Measurements from ENCODE around the gene PEAK3.
"Not testable (repeated sequence)": the region's sequence is repeated elsewhere in the genome, so short reads cannot be mapped to it uniquely, and the experiment has no call there.

Gene PEAK3

DNA sequence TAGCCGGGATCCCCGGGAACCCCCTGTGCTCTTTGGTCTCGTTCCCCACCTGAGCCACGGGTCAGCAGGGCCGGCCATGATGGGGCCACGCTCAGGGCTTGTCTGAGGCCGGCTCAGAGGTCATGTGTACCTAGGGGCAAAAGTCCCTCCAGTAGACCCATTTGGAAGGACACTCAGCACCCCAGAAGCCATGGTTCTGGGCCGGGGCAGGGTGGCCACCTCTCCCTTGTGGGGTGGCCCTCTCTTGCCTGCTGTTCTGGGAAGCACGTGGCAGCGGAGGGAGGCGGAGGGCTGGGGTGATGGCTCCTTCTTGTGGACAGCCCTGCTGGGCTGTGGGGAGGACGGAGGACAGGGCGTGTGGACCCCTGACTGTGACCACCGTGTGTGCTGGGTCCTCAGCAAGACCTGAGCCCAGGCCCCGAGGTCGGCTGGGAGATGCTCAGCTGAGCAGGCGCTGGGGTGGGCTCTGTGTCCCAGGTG lies 6.4 kb upstream of the PEAK3 start:
- no peak for DNase-seq

GRCh38 chr19:2287585-2288337 lies 5.8 kb upstream of the PEAK3 start:
- DNase-seq: no peak

DNA sequence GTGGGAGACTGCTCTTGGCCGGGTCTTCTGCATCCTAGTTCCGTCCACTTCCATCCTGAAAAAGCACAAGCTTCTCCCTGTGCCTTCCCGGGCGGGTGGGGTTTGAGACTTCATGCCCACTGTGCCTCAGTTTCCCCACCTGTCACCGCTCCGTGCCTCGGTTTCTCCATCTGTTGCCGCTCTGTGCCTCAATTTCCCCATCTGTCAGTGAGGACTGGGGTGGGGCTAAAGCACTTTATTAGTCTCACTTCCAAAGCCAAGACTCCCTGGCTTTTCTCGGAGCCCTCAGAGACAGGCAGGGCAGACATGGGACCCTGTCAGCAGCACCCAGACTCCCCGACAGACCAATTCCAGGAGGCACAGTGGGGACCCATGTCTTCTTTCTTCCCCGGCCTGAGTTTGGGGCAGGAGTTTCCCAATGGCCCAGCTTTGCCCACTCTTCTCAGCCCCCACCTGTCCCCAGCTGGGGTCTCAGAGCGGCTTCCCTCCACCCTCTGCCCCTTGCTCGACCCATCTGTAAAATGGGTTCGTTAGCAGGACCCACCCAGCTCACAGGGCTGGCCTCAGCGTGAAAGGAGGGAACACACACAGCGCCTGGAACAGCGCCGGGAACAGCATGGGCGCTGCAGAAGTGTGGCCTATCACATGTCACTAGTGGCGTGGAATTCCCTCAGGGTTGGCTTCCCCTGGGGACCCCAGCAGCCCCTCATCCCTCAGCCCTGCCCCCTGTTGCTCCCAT lies 4.6 kb upstream of the PEAK3 start:
- DNase-seq: no peak

DNA sequence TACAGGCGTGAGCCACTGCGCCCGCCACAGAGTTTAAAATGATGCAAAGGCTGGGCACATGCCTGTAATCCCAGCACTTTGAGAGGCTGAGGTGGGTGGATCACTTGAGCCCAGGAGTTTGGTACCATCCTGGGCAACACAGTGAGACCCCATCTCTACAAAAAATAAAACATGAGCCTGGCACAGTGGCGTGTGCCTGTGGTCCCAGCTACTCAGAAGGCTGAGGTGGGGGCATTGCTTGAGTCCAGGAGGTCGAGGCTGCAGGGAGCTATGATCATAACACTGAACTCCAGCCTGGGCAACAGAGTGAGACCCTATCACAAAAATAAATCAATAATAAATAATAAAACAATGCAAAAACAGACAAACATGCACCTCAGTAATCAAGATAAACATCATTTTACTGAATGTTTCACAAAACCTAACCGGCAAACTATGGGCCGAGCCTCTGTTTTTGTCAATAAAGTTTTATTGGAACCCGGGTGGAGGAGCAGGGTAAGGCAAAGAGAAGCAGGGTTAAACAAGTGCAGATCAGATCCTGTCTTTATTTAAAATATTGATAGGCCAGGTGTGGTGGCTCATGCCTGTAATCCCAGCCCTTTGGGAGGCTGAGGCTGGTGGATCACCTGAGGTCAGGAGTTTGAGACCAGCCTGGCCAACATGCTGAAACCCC lies 2.0 kb upstream of the PEAK3 start:
- no peak for DNase-seq

GRCh38 chr19:2282862-2283237 lies 875 bp upstream of the PEAK3 start:
- no peak for DNase-seq

DNA sequence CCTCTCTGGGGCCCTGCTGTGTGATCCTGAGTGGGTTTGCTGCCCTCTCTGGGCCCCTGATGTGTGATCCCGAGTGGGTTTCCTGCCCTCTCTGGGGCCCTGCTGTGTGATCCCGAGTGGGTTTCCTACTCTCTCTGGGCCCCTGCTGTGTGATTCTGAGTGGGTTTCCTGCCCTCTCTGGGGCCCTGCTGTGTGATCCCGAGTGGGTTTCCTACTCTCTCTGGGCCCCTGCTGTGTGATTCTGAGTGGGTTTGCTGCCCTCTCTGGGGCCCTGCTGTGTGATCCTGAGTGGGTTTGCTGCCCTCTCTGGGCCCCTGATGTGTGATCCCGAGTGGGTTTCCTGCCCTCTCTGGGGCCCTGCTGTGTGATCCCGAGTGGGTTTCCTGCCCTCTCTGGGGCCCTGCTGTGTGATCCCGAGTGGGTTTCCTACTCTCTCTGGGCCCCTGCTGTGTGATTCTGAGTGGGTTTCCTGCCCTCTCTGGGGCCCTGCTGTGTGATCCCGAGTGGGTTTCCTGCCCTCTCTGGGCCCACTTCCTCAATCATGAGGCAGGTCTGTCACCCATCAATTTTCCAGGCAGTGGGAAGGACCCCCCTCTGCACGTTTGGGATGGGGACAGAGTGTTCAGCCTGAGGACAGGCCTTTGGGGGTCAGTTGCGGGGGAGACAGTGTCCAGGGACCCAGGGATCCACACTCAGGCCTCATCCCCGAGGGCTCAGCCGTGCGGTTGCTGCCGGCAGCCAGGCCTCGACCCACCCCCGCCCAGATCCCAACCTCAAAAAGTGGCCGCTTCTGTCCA lies 512 bp downstream of the PEAK3 start:
- DNase-seq: not testable (repeated sequence)

- DNase-seq: no peak
Measured at GRCh38 chr19:2280633-2281264, 1.2 kb downstream of the PEAK3 start.

- no peak for DNase-seq
Measured at GRCh38 chr19:2278459-2279158, 3.4 kb downstream of the PEAK3 start.

DNA sequence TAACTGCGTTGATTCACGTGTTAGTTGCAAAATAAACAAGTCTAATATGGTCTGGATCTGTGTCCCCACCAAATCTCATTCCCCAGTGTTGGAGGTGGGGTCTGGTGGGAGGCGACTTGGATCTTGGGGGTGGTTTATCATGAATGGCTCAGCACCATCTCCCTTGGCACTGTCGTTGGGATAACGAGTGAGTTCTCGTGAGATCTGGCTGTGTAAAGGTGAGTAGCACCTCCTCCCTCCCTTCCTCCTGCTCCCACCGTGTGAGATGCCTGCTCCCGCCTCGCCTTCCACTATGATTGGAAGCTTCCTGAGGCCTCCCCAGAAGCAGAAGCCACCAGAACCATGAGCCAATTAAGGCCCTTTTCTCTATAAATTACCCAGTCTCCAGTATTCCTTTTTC lies 4.8 kb downstream of the PEAK3 start:
- no peak for DNase-seq

DNA sequence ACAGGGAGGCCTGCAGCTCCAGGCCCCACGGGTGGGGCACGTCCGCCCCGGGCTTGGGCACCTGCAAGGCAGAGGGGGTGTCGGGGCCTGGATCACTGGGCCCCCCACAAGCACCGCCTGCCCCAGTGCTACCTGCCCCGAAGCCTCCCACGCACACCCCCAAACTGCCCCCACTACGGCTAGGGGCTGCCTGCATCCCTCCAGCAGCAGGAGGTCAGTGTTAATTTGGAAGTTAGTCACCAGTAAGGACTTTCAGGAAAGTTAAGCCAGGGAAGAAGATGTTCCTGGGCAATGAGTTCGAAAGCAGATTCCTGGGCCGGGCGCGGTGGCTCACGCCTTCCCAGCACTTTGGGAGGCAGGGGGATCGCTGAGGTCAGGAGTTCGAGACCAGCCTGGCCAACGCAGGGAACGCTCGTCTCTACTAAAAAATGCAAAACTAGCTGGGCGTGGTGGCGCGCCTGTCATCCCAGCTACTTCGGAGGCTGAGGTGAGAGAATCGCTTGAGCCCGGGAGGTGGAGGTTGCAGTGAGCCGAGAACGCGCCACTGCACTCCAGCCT lies 5.5 kb downstream of the PEAK3 start:
- no peak for DNase-seq

DNA sequence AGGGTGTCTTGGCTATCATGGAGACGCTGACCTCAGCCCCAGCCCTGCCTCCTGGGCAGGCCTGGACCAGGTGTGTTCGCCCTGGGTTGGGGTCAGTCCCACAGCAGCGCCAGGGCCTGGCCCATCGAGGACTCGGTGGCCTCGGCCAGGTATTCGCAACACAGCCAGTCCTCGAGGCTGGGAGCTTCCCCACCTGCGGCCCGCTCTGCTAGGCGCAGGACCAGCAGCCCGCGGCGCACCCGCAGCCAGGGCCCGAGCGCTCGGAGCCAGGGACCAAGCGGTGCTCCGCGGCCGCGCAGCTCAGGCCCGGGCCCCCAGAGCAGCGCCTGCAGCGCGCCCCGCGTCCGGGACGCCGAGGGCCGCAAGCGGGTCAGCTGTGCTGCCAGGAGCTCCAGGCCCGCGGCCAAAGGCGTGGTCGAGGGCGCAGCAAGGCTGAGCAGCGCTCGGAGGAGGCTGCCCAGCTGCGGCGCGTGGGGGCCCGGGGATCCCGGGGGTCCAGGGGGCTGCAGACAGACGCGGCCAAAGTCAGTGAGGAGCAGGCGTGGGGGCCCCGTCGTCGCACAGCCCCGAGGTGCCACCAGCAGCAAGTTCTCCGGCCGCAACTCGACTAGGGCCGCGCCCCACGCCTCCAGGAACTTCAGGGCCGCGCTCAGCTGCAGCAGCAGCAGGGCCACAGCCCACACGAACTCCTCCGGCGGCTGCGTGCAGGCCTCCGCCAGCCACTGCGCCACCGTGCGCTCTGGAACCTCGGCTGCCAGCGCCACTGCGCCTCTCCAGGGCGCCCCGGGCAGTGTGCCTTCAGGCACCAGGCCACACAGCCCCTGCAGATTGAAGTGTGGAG lies 6.2 kb downstream of the PEAK3 start:
- DNase-seq: no peak

GRCh38 chr19:2274931-2275535 lies 6.9 kb downstream of the PEAK3 start:
- peak in 1 of 2 experiments; percentile 22 for DNase-seq

DNA sequence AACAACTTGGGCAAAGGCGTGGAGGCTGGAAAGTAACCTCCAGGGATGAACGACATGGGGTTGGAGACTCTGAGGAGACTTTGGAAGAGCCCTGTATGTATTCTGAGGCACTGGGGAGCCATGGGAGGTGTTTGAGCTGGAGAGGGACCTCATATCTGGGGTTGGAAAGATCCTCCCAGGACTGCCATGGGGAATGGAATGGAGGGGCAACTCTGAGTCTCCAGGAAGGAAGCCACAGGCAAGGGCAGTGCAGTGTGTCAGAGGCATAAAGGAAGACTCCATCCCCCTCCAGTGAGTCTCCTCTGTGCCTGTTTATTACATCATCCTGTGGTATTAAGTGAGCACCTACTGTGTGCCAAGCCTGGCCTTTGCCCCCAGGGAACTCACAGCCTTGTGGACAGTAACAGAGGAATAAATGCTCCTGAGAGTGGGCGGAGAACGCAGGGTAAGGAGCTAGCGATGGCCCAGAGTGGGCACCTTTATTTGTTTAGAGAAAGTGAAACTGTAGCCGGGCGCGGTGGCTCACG lies 7.7 kb downstream of the PEAK3 start:
- no peak for DNase-seq

GRCh38 chr19:2273356-2274184 lies 8.4 kb downstream of the PEAK3 start:
- DNase-seq: peak; percentile 51 to 69

DNA sequence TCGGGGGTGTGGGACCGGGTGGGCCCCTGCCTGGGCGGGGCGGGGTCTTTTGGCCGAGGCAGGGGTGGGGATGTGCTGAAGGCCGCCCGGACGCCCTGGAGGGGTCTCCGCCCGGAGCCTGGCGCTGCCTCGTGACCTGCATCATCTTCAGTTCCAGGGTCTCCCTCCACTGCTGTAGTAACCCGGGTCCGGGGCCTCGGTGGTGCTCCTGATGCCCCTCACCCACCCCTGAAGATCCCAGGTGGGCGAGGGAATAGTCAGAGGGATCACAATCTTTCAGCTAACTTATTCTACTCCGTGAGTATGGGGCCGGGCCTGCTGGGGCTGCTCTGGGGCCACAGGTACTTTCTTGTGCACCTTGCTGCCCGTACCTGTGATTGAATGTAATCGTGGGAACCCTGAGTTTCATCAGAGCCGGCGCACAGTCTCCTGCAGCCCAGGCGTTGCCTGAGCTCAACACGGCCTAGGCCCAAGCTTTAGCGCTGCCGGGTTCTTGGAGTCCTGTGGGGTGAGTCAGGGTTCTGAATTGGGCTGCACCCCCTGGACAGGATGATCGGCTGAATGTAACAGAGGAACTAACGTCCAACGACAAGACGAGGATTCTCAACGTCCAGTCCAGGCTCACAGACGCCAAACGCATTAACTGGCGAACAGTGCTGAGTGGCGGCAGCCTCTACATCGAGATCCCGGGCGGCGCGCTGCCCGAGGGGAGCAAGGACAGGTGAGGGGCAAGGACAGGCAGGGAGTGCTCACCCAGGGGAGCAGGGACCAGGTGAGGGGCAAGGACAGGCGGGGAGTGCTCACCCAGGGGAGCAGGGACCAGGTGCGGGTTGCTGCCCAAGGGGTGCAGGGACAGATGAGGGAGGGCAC lies 10.5 kb downstream of the PEAK3 start:
- no peak for DNase-seq

DNA sequence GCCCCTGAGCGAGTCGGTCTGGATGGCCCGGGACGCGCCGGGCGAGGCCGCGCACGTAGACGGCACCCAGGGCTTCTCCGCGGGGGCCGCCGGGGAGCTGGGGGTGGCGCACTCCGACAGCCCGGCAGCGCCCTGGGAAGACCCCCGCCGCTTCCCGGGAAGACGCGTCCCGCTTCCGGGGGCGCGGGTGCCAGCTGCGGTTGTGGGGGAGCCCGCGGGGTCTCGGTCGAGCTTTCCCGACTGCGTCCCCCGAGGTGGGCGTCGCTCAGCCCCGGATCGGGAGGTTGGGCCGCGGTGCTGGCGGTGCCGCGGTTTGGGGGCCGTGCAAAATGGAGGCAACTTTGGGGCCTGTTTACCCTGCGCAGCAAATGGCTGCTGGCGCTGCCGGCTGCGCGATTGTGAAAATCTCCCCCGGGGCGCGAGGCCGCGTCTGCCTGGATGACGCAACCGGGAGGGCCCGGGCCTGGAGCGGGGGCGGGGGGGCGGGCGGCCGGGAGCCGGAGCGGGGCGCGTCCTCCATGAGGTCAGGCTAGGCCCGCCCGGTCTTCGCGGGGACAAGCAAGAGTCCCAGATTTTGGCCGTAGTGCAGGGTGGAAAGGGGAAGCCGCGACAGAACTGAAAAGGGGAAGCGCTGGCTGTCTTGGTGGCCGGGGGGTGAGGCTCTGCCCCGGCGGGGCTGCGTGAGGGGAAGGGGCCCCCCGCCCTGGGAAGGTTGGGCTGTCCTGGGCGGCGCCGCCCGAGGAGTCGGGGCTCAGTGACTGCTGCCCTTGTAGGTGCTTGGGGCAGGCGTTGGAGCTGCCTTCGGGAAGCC lies 11.3 kb downstream of the PEAK3 start:
- DNase-seq: peak in 1 of 2 experiments; percentile 38

GRCh38 chr19:2270157-2270422 lies 11.9 kb downstream of the PEAK3 start:
- DNase-seq: no peak
